GM23338 (cell line): ENCODE measurements around the gene DUSP5. TPM values are rescaled to one million over a fixed set of nuclear protein-coding genes. Genes with fewer than 3 reads are reported as not detected.

Source experiments
- ATAC-seq: fragments of 200-7000 bp; cut with Tn5 transposase; 3 replicates; pipeline ENCODE4 v1.9.1; 2020
- DNase-seq: peaks from one replicate; pipeline ENCODE4 v3.0.0-alpha.2; 2015; ENCODE audit warnings: low spot score
- H2AFZ ChIP-seq: fragments of 200-600 bp; sonication (generic); 2 replicates; pipeline ENCODE4 v1.8.0; 2016; ENCODE audit warnings: antibody characterized with exemption, mild to moderate bottlenecking, moderate library complexity
- H3F3A ChIP-seq: fragments of 200-600 bp; sonication (generic); replicated peaks from 2 replicates; pipeline ENCODE4 v1.8.0; 2017; ENCODE audit warnings: antibody characterized with exemption, mixed run types, low read depth
- H3K27ac ChIP-seq: fragments of 200-600 bp; sonication (generic); 2 replicates; pipeline ENCODE4 v1.6.1; 2016; ENCODE audit warnings: low read depth
- H3K27me3 ChIP-seq: fragments of 200-600 bp; sonication (generic); 2 replicates; pipeline ENCODE4 v1.8.0; 2016; ENCODE audit warnings: mild to moderate bottlenecking, mixed run types, moderate library complexity; ENCODE audit not compliant: insufficient read depth
- H3K36me3 ChIP-seq: fragments of 200-600 bp; sonication (generic); 2 replicates; pipeline ENCODE4 v1.8.0; 2016; ENCODE audit warnings: mild to moderate bottlenecking; ENCODE audit not compliant: insufficient read depth
- H3K4me1 ChIP-seq: fragments of 200-600 bp; sonication (generic); 2 replicates; pipeline ENCODE4 v1.8.0; 2016; ENCODE audit warnings: mild to moderate bottlenecking, moderate library complexity; ENCODE audit not compliant: insufficient read depth
- H3K4me2 ChIP-seq: fragments of 200-600 bp; sonication (generic); 2 replicates; pipeline ENCODE4 v1.7.1; 2017; ENCODE audit warnings: mixed run types
- H3K4me3 ChIP-seq: fragments of 200-600 bp; sonication (generic); 2 replicates; pipeline ENCODE4 v1.6.1; 2016; ENCODE audit warnings: mixed run types
- H3K79me2 ChIP-seq: fragments of 200-600 bp; sonication (generic); replicated peaks from 2 replicates; pipeline ENCODE4 v1.8.0; 2017; ENCODE audit warnings: mild to moderate bottlenecking; ENCODE audit not compliant: insufficient read depth
- H3K9me2 ChIP-seq: fragments of 200-600 bp; sonication (generic); 2 replicates; pipeline ENCODE4 v1.8.0; 2017; ENCODE audit not compliant: insufficient read depth
- H4K20me1 ChIP-seq: fragments of 200-600 bp; sonication (generic); replicated peaks from 2 replicates; pipeline ENCODE4 v1.8.0; 2017; ENCODE audit warnings: mild to moderate bottlenecking; ENCODE audit not compliant: insufficient read depth
- H3K27ac Mint-ChIP-seq: 2 replicates; pipeline ENCODE4 v1.8.0; 2020; ENCODE audit warnings: inconsistent platforms, mild to moderate bottlenecking, moderate library complexity, mixed read lengths
- H3K27me3 Mint-ChIP-seq: 3 replicates; pipeline ENCODE4 v1.8.0; 2022; ENCODE audit warnings: low read depth, mild to moderate bottlenecking, moderate library complexity, mixed read lengths, inconsistent platforms; ENCODE audit not compliant: insufficient read depth, poor library complexity
- H3K36me3 Mint-ChIP-seq: 3 replicates; pipeline ENCODE4 v1.8.0; 2021; ENCODE audit warnings: low read depth, mild to moderate bottlenecking, inconsistent platforms, moderate library complexity, mixed read lengths
- H3K4me1 Mint-ChIP-seq: 3 replicates; pipeline ENCODE4 v1.8.0; 2020; ENCODE audit warnings: mild to moderate bottlenecking, inconsistent platforms, mixed read lengths
- H3K4me3 Mint-ChIP-seq: 3 replicates; pipeline ENCODE4 v1.8.0; 2021; ENCODE audit warnings: moderate library complexity, mild to moderate bottlenecking, inconsistent platforms, mixed read lengths
- H3K9me3 Mint-ChIP-seq: 3 replicates; pipeline ENCODE4 v1.8.0; 2020; ENCODE audit warnings: moderate library complexity, mild to moderate bottlenecking, inconsistent platforms, mixed read lengths
- CREB1 ChIP-seq: fragments of 250-450 bp; sonication (Bioruptor Pico); IDR thresholded peaks from 2 replicates; pipeline ENCODE4 v1.5.0; 2020; ENCODE audit warnings: low read depth, mild to moderate bottlenecking, moderate library complexity
- EZH2 ChIP-seq: fragments of 200-600 bp; sonication (generic); IDR thresholded peaks from one replicate; pipeline ENCODE4 v1.8.0; 2017; ENCODE audit warnings: antibody characterized with exemption, mild to moderate bottlenecking, low read depth; ENCODE audit not compliant: unreplicated experiment
- EZH2phosphoT487 ChIP-seq: fragments of 200-600 bp; sonication (generic); IDR thresholded peaks from one replicate; pipeline ENCODE4 v1.8.1; 2018; ENCODE audit warnings: antibody characterized with exemption; ENCODE audit not compliant: unreplicated experiment
- POLR2AphosphoS5 ChIP-seq: IDR thresholded peaks from 2 replicates; pipeline ENCODE4 v1.6.1; 2016; ENCODE audit warnings: antibody characterized with exemption, low read depth
- ZNF114 ChIP-seq: fragments of 250-450 bp; sonication (Bioruptor Pico); IDR thresholded peaks from 2 replicates; pipeline ENCODE4 v1.5.0; 2020; ENCODE audit warnings: mild to moderate bottlenecking, moderate library complexity
- ZNF331 ChIP-seq: fragments of 250-450 bp; sonication (Bioruptor Pico); IDR thresholded peaks from 2 replicates; pipeline ENCODE4 v1.5.0; 2020; ENCODE audit warnings: low read depth, mild to moderate bottlenecking, moderate library complexity
- polyA plus RNA-seq: library from polyadenylated mRNA; unstranded; fragments of >200 nt; fragmentation: Nextera tagmentation; extraction: Ambion mirVana; gene quantifications from 2 replicates; pipeline ENCODE4 v1.2.1, GENCODE V29; 2016
- total RNA-seq: library from RNA; depleted of rRNA; stranded (reverse); fragments of >200 nt; shearing (Covaris generic); gene quantifications from 2 replicates; pipeline ENCODE4 v1.2.3, GENCODE V29; 2014
- TF ChIP-seq, protein P1 (sequence below): IDR thresholded peaks from one replicate; pipeline ENCODE4 v1.6.1; 2018; ENCODE audit warnings: antibody characterized with exemption; ENCODE audit not compliant: unreplicated experiment
- TF ChIP-seq, protein P2 (sequence below), 2 experiments: fragments of 200-600 bp in 1 of 2; sonication (generic) in 1 of 2; conservative IDR thresholded peaks; 2 replicates each; pipeline versions ENCODE4 v1.5.1 to v1.6.1; 2016 to 2017; ENCODE audit warnings: antibody characterized with exemption in 2 of 2, low read depth in 2 of 2, mild to moderate bottlenecking in 2 of 2, moderate library complexity in 1 of 2
- TF ChIP-seq, protein P3 (sequence below): fragments of 250-450 bp; sonication (Bioruptor Pico); IDR thresholded peaks from 2 replicates; pipeline ENCODE4 v1.5.0; 2020; ENCODE audit warnings: mild to moderate bottlenecking, moderate library complexity
- TF ChIP-seq, protein P4 (sequence below): IDR thresholded peaks from 2 replicates; pipeline ENCODE4 v1.6.1; 2016; ENCODE audit warnings: antibody characterized with exemption

The DUSP5 gene
- total and polyA plus RNA-seq, 2 experiments from 2014 or later = 10.8 to 35.9 TPM

DNA sequence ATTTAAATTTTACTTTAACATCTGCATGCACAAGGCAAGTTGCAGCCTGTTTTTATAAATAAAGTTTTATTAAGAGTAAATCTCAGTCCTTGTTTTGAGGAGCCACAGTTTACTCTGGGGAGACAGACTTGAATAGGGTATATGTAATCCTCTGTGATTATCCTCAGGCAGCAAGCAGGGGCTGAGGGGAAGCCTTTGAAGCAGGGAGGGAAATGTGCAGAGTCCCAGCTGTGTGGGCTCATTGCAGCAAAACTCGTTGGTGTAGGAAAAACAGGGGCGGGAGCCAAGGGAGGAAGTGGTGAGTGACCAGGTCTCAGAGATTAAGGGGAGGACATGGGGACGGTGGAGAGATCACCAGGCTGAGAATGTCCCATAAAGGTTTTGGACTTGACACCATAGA is 35.4 kb downstream of the DUSP5 start (continued):
- TF ChIP-seq, protein P1, sequence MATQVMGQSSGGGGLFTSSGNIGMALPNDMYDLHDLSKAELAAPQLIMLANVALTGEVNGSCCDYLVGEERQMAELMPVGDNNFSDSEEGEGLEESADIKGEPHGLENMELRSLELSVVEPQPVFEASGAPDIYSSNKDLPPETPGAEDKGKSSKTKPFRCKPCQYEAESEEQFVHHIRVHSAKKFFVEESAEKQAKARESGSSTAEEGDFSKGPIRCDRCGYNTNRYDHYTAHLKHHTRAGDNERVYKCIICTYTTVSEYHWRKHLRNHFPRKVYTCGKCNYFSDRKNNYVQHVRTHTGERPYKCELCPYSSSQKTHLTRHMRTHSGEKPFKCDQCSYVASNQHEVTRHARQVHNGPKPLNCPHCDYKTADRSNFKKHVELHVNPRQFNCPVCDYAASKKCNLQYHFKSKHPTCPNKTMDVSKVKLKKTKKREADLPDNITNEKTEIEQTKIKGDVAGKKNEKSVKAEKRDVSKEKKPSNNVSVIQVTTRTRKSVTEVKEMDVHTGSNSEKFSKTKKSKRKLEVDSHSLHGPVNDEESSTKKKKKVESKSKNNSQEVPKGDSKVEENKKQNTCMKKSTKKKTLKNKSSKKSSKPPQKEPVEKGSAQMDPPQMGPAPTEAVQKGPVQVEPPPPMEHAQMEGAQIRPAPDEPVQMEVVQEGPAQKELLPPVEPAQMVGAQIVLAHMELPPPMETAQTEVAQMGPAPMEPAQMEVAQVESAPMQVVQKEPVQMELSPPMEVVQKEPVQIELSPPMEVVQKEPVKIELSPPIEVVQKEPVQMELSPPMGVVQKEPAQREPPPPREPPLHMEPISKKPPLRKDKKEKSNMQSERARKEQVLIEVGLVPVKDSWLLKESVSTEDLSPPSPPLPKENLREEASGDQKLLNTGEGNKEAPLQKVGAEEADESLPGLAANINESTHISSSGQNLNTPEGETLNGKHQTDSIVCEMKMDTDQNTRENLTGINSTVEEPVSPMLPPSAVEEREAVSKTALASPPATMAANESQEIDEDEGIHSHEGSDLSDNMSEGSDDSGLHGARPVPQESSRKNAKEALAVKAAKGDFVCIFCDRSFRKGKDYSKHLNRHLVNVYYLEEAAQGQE = no peak
- TF ChIP-seq POLR2AphosphoS5 = no peak
- TF ChIP-seq, protein P2, sequence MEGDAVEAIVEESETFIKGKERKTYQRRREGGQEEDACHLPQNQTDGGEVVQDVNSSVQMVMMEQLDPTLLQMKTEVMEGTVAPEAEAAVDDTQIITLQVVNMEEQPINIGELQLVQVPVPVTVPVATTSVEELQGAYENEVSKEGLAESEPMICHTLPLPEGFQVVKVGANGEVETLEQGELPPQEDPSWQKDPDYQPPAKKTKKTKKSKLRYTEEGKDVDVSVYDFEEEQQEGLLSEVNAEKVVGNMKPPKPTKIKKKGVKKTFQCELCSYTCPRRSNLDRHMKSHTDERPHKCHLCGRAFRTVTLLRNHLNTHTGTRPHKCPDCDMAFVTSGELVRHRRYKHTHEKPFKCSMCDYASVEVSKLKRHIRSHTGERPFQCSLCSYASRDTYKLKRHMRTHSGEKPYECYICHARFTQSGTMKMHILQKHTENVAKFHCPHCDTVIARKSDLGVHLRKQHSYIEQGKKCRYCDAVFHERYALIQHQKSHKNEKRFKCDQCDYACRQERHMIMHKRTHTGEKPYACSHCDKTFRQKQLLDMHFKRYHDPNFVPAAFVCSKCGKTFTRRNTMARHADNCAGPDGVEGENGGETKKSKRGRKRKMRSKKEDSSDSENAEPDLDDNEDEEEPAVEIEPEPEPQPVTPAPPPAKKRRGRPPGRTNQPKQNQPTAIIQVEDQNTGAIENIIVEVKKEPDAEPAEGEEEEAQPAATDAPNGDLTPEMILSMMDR (conservative IDR thresholded peaks at IDR 0.05; ENCODE audit: low read depth in 2 of 2) = no peak

DNA sequence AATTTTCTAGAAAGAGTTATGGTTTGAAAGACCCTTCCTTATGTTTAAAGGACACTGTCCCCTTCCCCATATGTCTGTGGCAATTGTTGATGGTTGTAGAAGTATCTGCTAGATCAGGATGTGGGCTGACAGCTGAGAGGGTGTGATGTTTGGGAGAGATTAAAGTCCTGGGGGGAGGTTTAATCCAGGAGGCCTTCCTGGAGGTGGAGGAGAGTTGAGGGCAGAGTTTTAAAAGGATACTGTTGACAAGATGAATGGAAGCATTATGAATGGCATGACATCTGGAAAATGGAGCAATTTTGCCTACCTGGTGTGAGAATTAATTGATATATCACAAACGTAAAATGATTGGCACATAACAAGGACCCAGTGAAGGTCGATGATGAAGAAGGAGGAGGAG is 36.9 kb downstream of the DUSP5 start:
- Mint-ChIP-seq H3K4me1 (peaks cover 28% of the 10 kb centered on the region), H3K27ac (no peak overlapping the region), H3K4me3 (no peak overlapping the region), H3K9me3 (no peaks in the 10 kb centered on the region), H3K36me3 (no peaks in the 10 kb centered on the region), H3K27me3 (peaks cover 8% of the 10 kb centered on the region)
- H3F3A ChIP-seq = no peaks in the 10 kb centered on the region
- H3K36me3 ChIP-seq = no peaks in the 10 kb centered on the region
- no peak for ATAC-seq
- no peak overlapping the region for H3K27ac ChIP-seq
- H3K27me3 ChIP-seq = no peaks in the 10 kb centered on the region
- no peaks in the 10 kb centered on the region for H3K79me2 ChIP-seq
- H3K4me1 ChIP-seq = peaks cover 16% of the 10 kb centered on the region
- H4K20me1 ChIP-seq = no peaks in the 10 kb centered on the region
- no peak overlapping the region for H3K4me3 ChIP-seq
- no peaks in the 10 kb centered on the region for H3K9me2 ChIP-seq
- H3K4me2 ChIP-seq = no peak overlapping the region
- DNase-seq = no peak
- no peak overlapping the region for H2AFZ ChIP-seq
- TF ChIP-seq, protein P3, sequence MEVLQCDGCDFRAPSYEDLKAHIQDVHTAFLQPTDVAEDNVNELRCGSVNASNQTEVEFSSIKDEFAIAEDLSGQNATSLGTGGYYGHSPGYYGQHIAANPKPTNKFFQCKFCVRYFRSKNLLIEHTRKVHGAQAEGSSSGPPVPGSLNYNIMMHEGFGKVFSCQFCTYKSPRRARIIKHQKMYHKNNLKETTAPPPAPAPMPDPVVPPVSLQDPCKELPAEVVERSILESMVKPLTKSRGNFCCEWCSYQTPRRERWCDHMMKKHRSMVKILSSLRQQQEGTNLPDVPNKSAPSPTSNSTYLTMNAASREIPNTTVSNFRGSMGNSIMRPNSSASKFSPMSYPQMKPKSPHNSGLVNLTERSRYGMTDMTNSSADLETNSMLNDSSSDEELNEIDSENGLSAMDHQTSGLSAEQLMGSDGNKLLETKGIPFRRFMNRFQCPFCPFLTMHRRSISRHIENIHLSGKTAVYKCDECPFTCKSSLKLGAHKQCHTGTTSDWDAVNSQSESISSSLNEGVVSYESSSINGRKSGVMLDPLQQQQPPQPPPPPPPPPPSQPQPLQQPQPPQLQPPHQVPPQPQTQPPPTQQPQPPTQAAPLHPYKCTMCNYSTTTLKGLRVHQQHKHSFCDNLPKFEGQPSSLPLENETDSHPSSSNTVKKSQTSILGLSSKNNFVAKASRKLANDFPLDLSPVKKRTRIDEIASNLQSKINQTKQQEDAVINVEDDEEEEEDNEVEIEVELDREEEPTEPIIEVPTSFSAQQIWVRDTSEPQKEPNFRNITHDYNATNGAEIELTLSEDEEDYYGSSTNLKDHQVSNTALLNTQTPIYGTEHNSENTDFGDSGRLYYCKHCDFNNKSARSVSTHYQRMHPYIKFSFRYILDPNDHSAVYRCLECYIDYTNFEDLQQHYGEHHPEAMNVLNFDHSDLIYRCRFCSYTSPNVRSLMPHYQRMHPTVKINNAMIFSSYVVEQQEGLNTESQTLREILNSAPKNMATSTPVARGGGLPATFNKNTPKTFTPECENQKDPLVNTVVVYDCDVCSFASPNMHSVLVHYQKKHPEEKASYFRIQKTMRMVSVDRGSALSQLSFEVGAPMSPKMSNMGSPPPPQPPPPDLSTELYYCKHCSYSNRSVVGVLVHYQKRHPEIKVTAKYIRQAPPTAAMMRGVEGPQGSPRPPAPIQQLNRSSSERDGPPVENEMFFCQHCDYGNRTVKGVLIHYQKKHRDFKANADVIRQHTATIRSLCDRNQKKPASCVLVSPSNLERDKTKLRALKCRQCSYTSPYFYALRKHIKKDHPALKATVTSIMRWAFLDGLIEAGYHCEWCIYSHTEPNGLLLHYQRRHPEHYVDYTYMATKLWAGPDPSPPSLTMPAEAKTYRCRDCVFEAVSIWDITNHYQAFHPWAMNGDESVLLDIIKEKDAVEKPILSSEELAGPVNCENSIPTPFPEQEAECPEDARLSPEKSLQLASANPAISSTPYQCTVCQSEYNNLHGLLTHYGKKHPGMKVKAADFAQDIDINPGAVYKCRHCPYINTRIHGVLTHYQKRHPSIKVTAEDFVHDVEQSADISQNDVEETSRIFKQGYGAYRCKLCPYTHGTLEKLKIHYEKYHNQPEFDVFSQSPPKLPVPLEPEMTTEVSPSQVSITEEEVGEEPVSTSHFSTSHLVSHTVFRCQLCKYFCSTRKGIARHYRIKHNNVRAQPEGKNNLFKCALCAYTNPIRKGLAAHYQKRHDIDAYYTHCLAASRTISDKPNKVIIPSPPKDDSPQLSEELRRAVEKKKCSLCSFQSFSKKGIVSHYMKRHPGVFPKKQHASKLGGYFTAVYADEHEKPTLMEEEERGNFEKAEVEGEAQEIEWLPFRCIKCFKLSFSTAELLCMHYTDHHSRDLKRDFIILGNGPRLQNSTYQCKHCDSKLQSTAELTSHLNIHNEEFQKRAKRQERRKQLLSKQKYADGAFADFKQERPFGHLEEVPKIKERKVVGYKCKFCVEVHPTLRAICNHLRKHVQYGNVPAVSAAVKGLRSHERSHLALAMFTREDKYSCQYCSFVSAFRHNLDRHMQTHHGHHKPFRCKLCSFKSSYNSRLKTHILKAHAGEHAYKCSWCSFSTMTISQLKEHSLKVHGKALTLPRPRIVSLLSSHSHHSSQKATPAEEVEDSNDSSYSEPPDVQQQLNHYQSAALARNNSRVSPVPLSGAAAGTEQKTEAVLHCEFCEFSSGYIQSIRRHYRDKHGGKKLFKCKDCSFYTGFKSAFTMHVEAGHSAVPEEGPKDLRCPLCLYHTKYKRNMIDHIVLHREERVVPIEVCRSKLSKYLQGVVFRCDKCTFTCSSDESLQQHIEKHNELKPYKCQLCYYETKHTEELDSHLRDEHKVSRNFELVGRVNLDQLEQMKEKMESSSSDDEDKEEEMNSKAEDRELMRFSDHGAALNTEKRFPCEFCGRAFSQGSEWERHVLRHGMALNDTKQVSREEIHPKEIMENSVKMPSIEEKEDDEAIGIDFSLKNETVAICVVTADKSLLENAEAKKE (CRISPR knock-in tag) = no peak
- no peak for TF ChIP-seq EZH2
- no peak for TF ChIP-seq ZNF114 (CRISPR knock-in tag)
- no peak for TF ChIP-seq EZH2phosphoT487
- TF ChIP-seq, protein P4, sequence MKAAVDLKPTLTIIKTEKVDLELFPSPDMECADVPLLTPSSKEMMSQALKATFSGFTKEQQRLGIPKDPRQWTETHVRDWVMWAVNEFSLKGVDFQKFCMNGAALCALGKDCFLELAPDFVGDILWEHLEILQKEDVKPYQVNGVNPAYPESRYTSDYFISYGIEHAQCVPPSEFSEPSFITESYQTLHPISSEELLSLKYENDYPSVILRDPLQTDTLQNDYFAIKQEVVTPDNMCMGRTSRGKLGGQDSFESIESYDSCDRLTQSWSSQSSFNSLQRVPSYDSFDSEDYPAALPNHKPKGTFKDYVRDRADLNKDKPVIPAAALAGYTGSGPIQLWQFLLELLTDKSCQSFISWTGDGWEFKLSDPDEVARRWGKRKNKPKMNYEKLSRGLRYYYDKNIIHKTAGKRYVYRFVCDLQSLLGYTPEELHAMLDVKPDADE = no peak
- no peak for TF ChIP-seq CREB1 (CRISPR knock-in tag)
- TF ChIP-seq, protein P2 (conservative IDR thresholded peaks at IDR 0.05; ENCODE audit: low read depth in 2 of 2) = no peak
- TF ChIP-seq ZNF331 (CRISPR knock-in tag) = no peak
